ENCODE data around the gene NFKBIE.

GRCh38 chr6:44223319-44224028 lies 41.9 kb downstream of the NFKBIE start, which contains the start of gene SLC29A1:
- TF ChIP-seq CTCF (IDR thresholded peaks at IDR 0.05; ENCODE audit: poor library complexity) (peak; percentile 12), EZH2 (IDR thresholded peaks at IDR 0.05; ENCODE audit: borderline replicate concordance) (no peak), EZH2phosphoT487 (IDR thresholded peaks at IDR 0.05; ENCODE audit: low read depth, severe bottlenecking, unreplicated experiment) (no peak)

Measured in hepatocyte (in vitro differentiated cells).